HG03354 (cell line): Measurements from ENCODE around the gene AXDND1.
A peak's percentile ranks its signal among the peaks of the same experiment; 100 is the strongest.
"Not testable (repeated sequence)": the region's sequence is repeated elsewhere in the genome, so short reads cannot be mapped to it uniquely, and the experiment has no call there.

ENCODE experiments used
- ATAC-seq: cut with Tn5 transposase; IDR thresholded peaks from one replicate; pipeline ENCODE4 v1.9.1; 2021; ENCODE audit warnings: mild to moderate bottlenecking; ENCODE audit not compliant: unreplicated experiment, poor library complexity, severe bottlenecking

The AXDND1 gene

DNA sequence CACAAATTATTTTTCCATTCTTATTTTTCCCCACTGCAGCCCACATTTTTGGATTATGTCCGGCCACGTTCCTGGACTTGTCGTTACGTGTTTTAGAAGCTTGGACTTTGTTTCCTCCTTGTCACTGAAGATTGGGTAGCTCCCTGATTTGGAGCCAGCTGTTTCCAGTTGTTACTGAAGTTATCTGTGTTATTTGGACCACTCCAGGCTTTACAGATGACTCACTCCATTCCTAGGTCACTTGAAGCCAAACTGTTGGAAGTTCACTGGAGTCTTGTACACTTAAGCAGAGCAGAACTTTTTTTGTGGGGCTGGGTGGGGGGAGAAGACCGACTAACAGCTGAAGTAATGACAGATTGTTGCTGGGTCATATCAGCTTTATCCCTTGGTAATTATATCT lies 12.2 kb upstream of the AXDND1 start:
- no peak for ATAC-seq

DNA sequence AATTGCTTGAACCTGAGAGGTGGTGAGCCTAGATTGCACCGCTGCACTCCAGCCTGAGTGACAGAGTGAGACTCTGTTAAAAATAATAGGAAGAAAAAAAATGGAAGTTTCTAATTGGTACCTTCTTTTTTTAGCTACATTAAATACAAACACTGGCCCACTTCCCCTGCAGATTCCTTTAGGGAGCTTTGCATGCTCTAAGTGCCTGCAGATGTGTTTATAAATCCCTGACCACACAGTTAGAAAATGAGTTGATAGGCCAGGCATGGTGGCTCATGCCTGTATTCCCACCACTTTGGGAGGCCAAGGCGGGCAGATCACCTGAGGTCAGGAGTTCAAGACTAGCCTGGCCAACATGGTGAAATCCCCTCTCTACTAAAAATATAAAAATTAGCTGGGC lies 4.1 kb upstream of the AXDND1 start:
- not testable (repeated sequence) for ATAC-seq

DNA sequence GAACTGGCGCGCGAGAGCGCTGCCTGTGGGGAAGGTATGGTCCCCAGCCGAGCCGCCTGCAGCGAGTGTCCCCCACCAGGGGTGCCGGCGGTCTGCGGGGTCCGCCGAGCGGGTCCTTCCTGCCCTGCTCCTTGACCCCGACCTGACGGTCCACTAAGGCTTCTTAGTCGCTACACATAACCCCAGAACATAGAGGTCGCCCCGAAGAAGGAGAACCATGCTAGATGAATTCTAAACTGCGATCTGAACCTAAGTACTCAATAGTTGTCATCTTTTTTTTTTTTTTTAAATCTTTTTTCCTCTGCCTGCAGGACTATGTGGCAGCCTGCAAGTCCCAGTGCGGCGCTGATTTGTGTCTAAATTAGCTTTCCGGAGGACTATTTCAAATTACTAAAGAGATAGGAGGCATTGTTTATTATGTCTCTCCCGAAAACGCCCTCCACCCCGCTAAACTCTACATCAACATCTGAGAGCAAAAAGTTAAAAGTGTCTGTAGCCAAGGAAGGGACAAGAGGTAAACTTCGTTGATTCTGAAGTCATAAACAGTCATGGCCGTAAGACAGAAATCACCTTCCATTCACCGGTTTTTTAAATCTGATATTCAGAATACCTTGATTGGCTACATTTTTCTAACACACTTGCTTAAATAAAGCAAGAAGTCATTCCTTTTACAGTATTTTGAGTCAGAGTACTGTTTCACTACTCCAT lies 476 bp downstream of the AXDND1 start:
- peak; percentile 18 for ATAC-seq

DNA sequence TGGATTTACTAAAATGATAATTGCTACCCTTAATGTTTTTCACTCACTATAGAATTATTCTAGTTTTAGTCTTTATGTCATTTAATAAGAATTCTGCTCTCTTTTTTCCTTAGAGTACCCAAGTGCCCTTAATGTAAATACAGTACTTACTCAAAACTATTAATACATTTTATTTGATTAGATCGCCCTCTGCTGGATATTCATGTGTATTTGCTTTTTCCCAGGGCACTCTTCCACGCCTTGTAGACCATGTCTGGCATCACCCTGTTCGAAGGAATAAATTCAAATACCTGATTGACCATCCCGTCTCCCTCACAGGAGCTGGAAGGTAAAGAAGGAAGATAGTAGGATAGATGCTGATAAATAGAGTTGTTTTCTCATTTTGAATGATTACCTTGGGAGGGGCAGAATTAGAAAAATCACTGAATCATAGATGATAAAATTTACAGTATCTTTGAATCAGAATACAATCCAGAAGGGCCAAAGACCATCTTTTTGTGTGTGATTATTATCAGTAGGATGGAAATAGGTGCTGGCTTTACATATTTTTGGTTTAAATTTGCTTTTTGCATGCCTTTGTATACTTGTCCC lies 4.1 kb downstream of the AXDND1 start:
- ATAC-seq, result no peak

DNA sequence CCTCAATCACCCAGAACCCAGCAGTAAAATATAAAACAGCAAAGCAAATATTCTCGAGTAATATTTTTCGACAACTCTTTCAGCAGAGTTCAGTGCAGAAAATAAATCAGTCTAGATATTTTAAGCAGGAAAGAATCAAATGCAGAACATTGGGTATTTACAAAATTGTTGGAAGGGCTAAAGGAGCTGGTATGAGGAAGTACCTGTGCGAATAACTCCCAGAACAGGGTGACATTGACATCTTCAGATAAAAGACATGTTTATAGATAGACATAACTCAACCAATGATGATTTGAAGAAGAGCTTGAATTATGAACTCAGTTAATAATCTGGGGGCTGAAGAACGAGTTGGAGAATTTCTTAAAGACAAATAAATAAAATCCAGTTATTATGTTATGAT lies 6.4 kb downstream of the AXDND1 start:
- ATAC-seq, result no peak

DNA sequence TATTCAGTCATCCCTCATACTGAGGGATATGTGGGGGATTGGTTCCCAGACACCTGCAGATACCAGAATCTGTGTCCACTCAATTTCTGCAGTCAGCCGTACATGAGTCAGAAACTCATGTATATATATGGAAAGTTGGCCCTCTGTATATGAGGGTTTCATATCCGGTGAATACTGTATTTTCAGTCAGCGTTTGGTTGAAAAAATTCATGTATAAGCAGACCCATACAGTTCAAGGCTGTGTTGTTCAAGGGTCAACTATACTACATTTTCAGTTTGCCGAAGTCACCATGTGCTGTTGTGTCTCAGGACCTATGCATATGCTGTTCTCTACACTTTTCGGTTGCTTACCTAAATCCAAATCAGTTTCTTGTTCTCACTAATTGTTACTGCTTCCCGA lies 10.5 kb downstream of the AXDND1 start:
- ATAC-seq, result no peak

DNA sequence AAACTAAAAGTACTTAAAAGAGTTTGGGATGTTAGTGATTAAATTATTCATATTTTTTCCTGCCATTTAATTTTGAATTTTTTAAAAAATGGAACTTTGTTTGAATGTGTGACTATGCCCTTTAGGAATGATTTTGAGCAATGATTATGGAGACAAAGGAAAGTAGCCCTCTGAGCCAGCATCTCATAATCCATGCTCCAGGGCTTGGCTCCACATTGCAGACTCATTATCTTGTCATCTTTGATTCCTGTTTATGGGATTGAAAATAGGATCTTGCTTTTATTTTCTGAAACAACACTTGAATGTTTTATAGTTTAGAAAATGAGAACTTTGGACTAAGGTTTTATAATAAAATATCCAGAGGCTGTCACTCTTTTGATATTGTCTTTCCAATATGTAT lies 14.5 kb downstream of the AXDND1 start:
- no peak for ATAC-seq

DNA sequence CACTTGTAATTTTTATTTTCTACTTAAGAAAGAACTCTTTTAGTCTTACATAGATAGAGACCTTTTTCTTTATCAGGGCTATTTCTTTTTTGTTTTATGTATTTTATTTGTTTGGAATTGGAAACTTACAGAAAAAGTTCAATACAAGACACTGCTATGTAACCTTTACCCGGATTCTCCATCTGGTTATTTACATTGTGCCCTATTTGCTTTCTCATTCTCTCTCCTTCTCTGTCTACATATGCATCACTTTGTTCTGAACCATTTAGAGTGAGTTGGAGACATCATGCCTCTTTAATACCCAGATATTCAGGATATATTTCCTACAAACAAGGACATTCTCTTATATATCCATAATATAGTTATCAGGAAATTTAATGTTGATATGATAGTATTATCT lies 18.3 kb downstream of the AXDND1 start:
- no peak for ATAC-seq

DNA sequence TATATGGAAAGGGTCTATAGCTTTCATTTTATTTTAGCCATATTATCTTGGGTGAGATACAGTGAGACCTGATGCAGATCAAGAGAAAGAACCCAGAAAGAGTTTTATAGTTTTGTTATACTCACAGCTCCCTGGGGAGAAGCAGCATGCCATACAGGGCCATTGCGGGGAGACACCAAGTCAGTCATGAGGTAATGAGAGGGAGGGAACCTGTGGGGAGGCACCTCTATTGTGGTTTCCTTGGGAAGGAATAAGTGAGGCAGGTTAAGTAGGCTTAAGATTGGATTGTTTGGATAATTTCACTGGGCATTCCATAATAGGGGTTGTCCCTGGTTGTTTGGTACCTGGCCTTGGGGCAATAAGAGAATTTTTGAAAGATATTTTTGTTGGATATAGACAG lies 19.7 kb downstream of the AXDND1 start:
- ATAC-seq, result no peak

DNA sequence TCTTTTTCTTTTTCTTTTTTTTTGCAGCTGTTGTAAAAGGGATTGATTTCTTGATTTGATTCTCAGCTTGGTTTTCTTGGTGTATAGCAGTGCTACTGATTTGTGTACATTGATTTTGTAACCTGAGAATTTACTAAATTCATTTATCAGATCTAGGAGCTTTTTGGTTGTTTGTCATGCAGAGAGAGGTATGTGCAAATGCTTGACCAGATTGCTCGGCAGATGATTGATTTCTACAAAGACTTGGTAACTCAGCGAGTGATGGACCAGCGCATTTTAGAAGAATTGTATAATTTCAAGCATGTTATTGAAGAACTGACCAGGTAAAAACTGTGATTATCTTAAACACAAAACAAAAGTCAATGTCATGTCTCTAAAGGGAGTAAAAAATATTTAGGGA lies 27.9 kb downstream of the AXDND1 start:
- no peak for ATAC-seq

DNA sequence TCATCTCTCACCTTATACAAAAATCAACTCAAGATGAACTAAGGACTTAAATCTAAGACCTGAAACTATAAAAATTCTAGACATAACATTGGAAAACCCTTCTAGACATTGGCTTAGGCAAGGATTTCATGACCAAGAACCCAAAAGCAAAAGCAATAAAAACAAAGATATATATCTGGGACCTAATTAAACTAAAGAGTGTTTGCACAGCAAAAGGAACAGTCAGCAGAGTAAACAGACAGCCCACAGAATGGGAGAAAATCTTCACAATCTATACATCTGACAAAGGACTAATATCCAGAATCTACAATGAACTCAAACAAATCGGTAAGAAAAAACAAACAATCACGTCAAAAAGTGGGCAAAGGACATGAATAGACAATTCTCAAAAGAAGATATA lies 33.6 kb downstream of the AXDND1 start:
- ATAC-seq, result not testable (repeated sequence)

DNA sequence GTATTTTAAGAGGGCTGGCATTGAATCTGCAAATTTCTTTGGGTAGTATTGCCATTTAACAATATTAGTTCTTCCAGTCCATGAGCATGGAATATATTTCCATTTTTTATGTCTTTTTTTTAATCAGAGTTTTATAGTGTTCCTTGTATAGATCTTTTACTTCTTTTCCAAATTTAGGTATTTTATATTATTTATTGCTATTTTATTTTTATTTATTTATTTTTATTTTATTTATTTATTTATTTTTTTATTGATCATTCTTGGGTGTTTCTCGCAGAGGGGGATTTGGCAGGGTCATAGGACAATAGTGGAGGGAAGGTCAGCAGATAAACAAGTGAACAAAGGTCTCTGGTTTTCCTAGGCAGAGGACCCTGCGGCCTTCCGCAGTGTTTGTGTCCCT lies 52.0 kb downstream of the AXDND1 start:
- not testable (repeated sequence) for ATAC-seq

DNA sequence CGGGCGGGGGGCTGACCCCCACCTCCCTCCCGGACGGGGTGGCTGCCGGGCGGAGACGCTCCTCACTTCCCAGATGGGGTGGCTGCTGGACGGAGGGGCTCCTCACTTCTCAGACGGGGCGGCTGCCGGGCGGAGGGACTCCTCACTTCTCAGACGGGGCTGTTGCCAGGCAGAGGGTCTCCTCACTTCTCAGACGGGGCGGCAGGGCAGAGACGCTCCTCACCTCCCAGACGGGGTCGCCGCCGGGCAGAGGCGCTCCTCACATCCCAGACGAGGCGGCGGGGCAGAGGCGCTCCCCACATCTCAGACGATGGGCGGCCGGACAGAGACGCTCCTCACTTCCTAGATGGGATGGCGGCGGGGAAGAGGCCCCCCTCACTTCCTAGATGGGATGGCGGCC lies 52.9 kb downstream of the AXDND1 start:
- not testable (repeated sequence) for ATAC-seq

DNA sequence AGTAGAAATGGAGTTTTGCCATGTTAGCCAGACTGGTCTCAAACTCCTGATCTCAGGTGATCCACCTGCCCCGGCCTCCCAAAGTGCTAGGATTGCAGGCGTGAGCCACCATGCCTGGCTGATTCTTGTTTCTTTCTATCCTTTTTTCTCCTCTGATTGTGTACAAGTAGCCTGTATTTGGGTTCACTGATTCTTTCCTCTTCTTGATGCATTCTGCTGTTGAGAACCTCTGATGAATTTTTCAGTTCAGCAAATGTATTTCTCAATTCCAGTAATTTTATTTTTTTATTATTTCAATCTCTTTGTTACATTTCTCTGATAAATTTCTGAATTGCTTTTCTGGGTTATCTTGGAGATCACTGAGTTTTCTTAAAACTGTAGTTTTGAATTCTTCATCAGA lies 58.8 kb downstream of the AXDND1 start:
- ATAC-seq, result no peak

DNA sequence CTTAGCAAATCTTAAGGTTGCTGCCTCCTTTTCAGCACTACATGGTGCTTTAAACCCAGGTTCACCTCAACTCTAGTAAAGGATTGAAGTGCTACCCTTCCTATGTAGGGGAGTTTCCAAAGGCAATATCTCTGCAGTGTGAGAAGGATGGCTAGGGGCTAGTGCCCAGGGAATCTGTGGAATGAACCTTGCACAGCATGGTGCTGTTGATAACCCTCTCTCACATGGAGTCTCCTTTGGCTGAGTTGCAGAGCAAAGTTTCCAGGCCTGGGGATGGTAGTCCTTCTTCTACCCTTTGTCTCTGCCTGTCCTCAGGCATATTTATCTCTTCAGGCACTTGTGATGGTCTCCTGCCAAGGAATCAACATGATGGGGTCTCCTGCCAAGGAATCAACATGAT lies 59.4 kb downstream of the AXDND1 start:
- ATAC-seq, result no peak

DNA sequence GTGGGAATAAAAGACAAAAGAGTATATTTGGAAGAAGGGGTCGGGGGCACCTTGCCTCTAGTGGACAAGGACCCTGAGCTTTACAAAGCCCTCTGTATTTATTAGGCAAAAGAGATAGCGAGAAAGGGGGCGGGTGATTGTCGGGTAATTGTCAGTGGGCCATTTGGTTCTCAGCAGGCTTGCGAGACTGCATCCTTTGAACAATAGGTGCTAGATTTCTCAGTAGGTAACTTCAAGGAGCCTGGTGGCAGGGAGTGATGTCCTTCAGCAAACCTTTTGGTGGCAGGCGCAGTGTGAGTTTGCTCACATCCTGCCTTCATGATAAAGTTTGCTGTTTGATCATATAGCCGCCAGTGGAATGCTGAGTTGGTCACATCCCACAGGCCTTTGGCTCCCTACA lies 71.4 kb downstream of the AXDND1 start:
- no peak for ATAC-seq

DNA sequence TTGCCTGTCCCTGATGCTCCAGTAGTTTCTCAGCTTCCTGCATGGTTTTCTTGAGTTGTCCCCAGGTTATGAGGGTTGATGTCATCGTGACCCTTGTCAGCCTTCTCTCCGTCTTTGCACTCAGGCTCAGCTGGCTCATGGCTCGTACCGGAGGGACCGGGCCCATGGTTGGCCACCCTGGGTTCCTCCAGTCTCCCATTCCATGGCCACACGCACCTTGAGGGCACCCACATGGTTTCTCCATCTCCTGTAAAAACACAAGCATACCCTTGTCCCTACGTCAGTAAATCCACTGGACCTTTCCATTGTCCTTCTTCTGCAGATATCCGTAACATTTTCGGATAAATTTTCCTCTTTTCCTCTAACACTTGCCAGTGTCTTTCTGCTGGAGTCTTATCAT lies 73.9 kb downstream of the AXDND1 start:
- ATAC-seq, result not testable (repeated sequence)

DNA sequence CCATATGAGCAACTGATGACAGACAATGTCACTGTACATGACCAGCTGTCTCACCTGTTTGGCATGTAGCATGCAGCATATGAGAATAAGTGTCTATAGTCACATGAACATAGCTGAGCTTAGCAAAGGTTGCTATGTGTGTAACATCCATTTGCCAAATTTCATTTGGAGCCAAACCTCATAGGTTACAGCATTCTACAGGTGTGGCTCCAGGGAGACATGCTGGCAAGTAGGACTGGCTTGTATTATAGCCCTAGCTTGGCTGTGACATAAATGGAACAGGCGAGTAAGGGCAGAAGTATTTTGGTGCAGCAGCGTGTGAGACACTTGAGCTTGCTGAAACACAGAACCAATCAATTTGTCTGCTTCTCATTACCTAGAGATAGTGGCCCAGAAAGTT lies 74.5 kb downstream of the AXDND1 start:
- ATAC-seq, result not testable (repeated sequence)

DNA sequence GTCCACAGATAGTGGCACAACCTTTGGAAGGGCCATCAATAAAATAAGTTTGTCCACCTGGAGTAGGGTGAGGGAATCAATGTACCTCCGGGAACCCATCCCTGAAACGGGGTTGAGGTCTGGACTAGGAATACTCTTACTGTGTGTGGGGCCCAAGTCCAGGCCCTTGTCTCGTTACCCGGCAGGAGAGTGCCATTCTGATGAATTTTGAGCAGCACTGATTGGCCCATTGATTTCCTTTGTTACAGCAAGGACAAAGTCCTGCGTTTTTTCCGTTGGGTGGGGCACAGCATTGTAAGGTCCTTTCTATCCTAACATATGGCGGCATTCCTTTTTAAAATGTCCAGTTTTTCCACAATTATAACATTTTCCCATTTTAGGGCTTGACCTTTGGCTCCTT lies 75.2 kb downstream of the AXDND1 start:
- no peak for ATAC-seq

DNA sequence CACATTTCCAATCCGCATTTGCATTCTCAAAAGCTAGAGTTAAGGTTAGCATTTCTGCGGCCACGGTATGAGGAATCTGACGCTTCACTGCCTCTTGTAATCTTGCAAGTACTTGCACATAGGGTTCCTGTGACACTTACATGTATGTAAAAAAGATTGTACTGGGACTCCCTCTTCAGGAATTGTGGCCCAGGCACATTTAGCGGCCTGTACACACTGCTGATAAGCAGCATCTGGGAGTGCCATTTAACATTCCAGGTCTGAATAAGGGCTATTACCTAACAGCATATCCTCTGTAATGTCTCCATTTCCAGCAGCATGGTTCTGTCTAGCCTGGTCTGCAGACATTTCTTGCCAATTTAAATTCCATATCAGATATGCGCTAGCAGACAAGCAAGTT lies 75.7 kb downstream of the AXDND1 start:
- no peak for ATAC-seq

DNA sequence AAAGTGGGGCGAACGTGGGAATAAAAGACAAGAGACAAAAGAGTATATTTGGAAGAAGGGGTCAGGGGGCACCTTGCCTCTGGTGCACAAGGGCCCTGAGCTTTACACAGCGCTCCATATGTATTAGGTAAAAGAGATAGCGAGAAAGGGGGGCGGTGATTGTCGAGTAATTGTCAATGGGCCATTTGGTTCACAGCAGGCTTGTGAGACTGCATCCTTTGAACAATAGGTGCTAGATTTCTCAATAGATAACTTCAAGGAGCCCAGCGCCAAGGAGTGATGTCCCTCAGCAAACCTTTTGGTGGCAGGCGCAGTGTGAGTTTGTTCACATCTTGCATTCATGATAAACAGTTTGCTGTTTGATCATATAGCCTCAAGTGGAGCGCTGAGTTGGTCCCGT lies 77.1 kb downstream of the AXDND1 start:
- not testable (repeated sequence) for ATAC-seq

DNA sequence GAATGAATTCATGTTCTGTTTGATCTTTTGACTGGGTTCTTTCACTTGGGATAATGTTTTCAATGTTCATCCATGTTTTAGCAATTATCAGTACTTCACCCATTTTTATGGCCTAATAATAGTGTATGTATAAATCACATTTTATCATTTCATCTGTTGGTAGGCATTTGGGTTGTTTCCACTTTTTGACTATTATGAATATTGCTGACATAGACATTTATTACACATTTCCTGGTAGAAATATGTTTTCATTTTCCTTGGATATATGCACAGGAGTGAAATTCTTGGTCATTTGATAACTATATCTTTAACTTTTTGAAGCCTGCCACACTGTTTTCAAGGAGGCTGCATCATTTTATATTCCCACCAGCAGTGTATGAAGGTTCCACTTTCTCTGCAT lies 79.8 kb downstream of the AXDND1 start:
- ATAC-seq, result no peak
